HG03196 (cell line): ENCODE data around the gene PSMB2.

Experiments used
- ATAC-seq: cut with Tn5 transposase; IDR thresholded peaks from one replicate; pipeline ENCODE4 v1.9.1; 2021; ENCODE audit not compliant: unreplicated experiment

The PSMB2 gene

GRCh38 chr1:35644204-35644603 is 2.9 kb upstream of the PSMB2 start:
- ATAC-seq = no peak

- ATAC-seq = no peak
These were observed 1.2 kb upstream of the PSMB2 start for GRCh38 chr1:35642471-35642955.

- ATAC-seq = no peak
These were observed 720 bp downstream of the PSMB2 start for GRCh38 chr1:35640380-35641232.

- ATAC-seq = no peak
These were observed 3.9 kb downstream of the PSMB2 start for GRCh38 chr1:35637401-35637809.

GRCh38 chr1:35633547-35633946 is 7.8 kb downstream of the PSMB2 start:
- no peak for ATAC-seq

- no peak for ATAC-seq
These were observed 9.9 kb downstream of the PSMB2 start for GRCh38 chr1:35631396-35631795.

- no peak for ATAC-seq
These were observed 12.3 kb downstream of the PSMB2 start for GRCh38 chr1:35629051-35629450.

GRCh38 chr1:35623832-35624231 is 17.5 kb downstream of the PSMB2 start:
- ATAC-seq = no peak

GRCh38 chr1:35622510-35623178 is 18.7 kb downstream of the PSMB2 start:
- ATAC-seq = no peak

GRCh38 chr1:35619237-35620121 is 21.8 kb downstream of the PSMB2 start:
- no peak for ATAC-seq

GRCh38 chr1:35615440-35615839 is 25.9 kb downstream of the PSMB2 start:
- ATAC-seq = no peak

- ATAC-seq = no peak
These were observed 29.7 kb downstream of the PSMB2 start for GRCh38 chr1:35611655-35612054.

GRCh38 chr1:35605867-35606182 is 35.5 kb downstream of the PSMB2 start:
- ATAC-seq = no peak

- no peak for ATAC-seq
These were observed 36.1 kb downstream of the PSMB2 start for GRCh38 chr1:35605071-35605866.

- ATAC-seq = no peak
These were observed 37.4 kb downstream of the PSMB2 start for GRCh38 chr1:35603941-35604340.

GRCh38 chr1:35603468-35603867 is 37.9 kb downstream of the PSMB2 start:
- ATAC-seq = no peak

GRCh38 chr1:35600593-35600992 is 40.7 kb downstream of the PSMB2 start:
- no peak for ATAC-seq

- ATAC-seq = no peak
These were observed 41.9 kb downstream of the PSMB2 start for GRCh38 chr1:35599411-35599810.

- no peak for ATAC-seq
These were observed 42.4 kb downstream of the PSMB2 start for GRCh38 chr1:35598895-35599294.

GRCh38 chr1:35597870-35598269 is 43.5 kb downstream of the PSMB2 start:
- no peak for ATAC-seq

- ATAC-seq = no peak
These were observed 45.6 kb downstream of the PSMB2 start for GRCh38 chr1:35595684-35596083.
